Measurements from ENCODE around the gene VPS51. TPM values are rescaled to one million over a fixed set of nuclear protein-coding genes. Genes with fewer than 3 reads are reported as not detected.

VPS51 gene
- polyA plus RNA-seq, 1 donor (not counting 4 experiments of a cell fraction or from before 2014, with no cell fraction given), result 43.1 TPM

DNA sequence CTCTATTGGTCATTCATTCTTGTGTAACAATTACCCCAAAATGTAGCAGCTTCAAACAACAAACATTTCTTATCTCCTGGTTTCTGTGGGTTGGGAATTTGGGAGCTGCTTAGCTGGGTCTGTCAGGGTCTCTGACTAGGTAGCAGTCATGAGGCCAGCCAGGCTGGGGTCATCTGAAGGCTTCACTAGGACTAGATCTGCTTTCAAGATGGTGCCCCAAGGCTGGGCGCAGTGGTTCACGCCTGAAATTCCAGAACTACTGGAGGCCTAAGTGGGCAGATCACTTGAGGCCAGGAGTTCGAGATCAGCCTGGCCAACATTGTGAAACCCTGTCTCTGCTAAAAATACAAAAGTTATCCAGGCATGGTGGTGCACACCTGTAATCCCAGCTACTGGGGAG lies 60.9 kb downstream of the VPS51 start:
- Histone ChIP-seq H3K4me3 (ENCODE audit: control insufficient read depth in 2 of 3, extremely low read depth in 1 of 3, insufficient read depth in 2 of 3, low read depth in 1 of 3, low read length in 3 of 3) (no peak overlapping the region), H4K20me1 (ENCODE audit: control insufficient read depth, extremely low read depth, insufficient read depth, low read length) (no peaks in the 10 kb centered on the region), H3K79me2 (ENCODE audit: control insufficient read depth, insufficient read depth, low read length) (no peaks in the 10 kb centered on the region), H3K9ac (ENCODE audit: control insufficient read depth, extremely low read depth, insufficient read depth, low read length) (no peak overlapping the region), H2AFZ (ENCODE audit: control insufficient read depth, low read length) (no peak overlapping the region), H3K27me3 (ENCODE audit: control insufficient read depth, extremely low read depth, insufficient read depth, low read length) (no peaks in the 10 kb centered on the region), H3K36me3 (ENCODE audit: control insufficient read depth in 2 of 2, extremely low read depth in 1 of 2, insufficient read depth in 2 of 2, low read length in 2 of 2) (no peaks in the 10 kb centered on the region), H3K4me2 (ENCODE audit: control insufficient read depth, extremely low read depth, insufficient read depth, low read depth, low read length) (no peak overlapping the region), H3K9me3 (ENCODE audit: control insufficient read depth, low read depth, low read length) (no peaks in the 10 kb centered on the region), H3K9me1 (ENCODE audit: control insufficient read depth, extremely low read depth, insufficient read depth, low read length) (no peaks in the 10 kb centered on the region), H3K4me1 (ENCODE audit: control insufficient read depth, extremely low read depth, insufficient read depth, low read length) (no peaks in the 10 kb centered on the region), H3K27ac (ENCODE audit: control insufficient read depth, insufficient read depth, low read length) (no peak overlapping the region)
- FAIRE-seq, result no peak
- dilution Hi-C loops (cut with MboI; ENCODE audit: extremely low pct_ligation_motif_present, low sequenced_read_pairs), result no loop called here
- no peak for TF ChIP-seq EZH2 (IDR thresholded peaks at IDR 0.05; ENCODE audit: low read length)
- TF ChIP-seq, protein P1, sequence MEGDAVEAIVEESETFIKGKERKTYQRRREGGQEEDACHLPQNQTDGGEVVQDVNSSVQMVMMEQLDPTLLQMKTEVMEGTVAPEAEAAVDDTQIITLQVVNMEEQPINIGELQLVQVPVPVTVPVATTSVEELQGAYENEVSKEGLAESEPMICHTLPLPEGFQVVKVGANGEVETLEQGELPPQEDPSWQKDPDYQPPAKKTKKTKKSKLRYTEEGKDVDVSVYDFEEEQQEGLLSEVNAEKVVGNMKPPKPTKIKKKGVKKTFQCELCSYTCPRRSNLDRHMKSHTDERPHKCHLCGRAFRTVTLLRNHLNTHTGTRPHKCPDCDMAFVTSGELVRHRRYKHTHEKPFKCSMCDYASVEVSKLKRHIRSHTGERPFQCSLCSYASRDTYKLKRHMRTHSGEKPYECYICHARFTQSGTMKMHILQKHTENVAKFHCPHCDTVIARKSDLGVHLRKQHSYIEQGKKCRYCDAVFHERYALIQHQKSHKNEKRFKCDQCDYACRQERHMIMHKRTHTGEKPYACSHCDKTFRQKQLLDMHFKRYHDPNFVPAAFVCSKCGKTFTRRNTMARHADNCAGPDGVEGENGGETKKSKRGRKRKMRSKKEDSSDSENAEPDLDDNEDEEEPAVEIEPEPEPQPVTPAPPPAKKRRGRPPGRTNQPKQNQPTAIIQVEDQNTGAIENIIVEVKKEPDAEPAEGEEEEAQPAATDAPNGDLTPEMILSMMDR (optimal IDR thresholded peaks at IDR 0.05 in 1 of 3, IDR thresholded peaks at IDR 0.05 in 1 of 3, conservative IDR thresholded peaks at IDR 0.05 in 1 of 3; ENCODE audit: extremely low read depth in 1 of 3, insufficient read depth in 2 of 3, low read length in 3 of 3), result no peak
- no peak for DNase-seq (ENCODE audit: low read depth, low spot score)

DNA sequence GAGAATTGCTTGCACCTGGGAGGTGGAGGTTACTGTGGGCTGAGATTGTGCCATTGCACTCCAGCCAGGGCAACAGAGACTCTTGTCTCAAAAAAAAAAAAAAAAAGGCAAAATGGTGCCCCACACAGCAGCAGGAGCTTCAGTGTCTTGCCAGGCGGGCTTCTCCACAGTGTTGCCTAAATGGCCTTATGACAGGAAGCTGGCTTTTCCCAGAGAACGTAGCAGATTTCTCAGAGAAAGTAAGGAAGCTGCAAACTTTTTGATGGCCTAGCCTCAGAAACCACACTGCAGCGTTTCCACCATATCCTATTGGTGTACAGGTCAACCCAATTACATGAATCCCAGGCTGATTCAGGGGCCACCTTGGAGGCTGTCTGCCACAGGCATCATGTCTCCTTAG lies 61.3 kb downstream of the VPS51 start:
- no peaks in the 10 kb centered on the region for H3K27me3 ChIP-seq (ENCODE audit: control insufficient read depth, extremely low read depth, insufficient read depth, low read length)
- no peak overlapping the region for H3K9ac ChIP-seq (ENCODE audit: control insufficient read depth, extremely low read depth, insufficient read depth, low read length)
- TF ChIP-seq EZH2 (IDR thresholded peaks at IDR 0.05; ENCODE audit: low read length), result no peak
- TF ChIP-seq, protein P1 (optimal IDR thresholded peaks at IDR 0.05 in 1 of 3, IDR thresholded peaks at IDR 0.05 in 1 of 3, conservative IDR thresholded peaks at IDR 0.05 in 1 of 3; ENCODE audit: extremely low read depth in 1 of 3, insufficient read depth in 2 of 3, low read length in 3 of 3), result no peak
- no peaks in the 10 kb centered on the region for H3K4me1 ChIP-seq (ENCODE audit: control insufficient read depth, extremely low read depth, insufficient read depth, low read length)
- DNase-seq (ENCODE audit: low read depth, low spot score) (no peak), FAIRE-seq (no peak)
- no peak overlapping the region for H3K4me2 ChIP-seq (ENCODE audit: control insufficient read depth, extremely low read depth, insufficient read depth, low read depth, low read length)
- H3K4me3 ChIP-seq (ENCODE audit: control insufficient read depth in 2 of 3, extremely low read depth in 1 of 3, insufficient read depth in 2 of 3, low read depth in 1 of 3, low read length in 3 of 3), result no peak overlapping the region
- H3K9me1 ChIP-seq (ENCODE audit: control insufficient read depth, extremely low read depth, insufficient read depth, low read length), result no peaks in the 10 kb centered on the region
- H4K20me1 ChIP-seq (ENCODE audit: control insufficient read depth, extremely low read depth, insufficient read depth, low read length), result no peaks in the 10 kb centered on the region
- dilution Hi-C loops (cut with MboI; ENCODE audit: extremely low pct_ligation_motif_present, low sequenced_read_pairs), result no loop called here
- no peaks in the 10 kb centered on the region for H3K79me2 ChIP-seq (ENCODE audit: control insufficient read depth, insufficient read depth, low read length)
- H3K9me3 ChIP-seq (ENCODE audit: control insufficient read depth, low read depth, low read length), result no peaks in the 10 kb centered on the region
- no peaks in the 10 kb centered on the region for H3K36me3 ChIP-seq (ENCODE audit: control insufficient read depth in 2 of 2, extremely low read depth in 1 of 2, insufficient read depth in 2 of 2, low read length in 2 of 2)
- no peak overlapping the region for H3K27ac ChIP-seq (ENCODE audit: control insufficient read depth, insufficient read depth, low read length)
- H2AFZ ChIP-seq (ENCODE audit: control insufficient read depth, low read length), result no peak overlapping the region
